Activated CD4-positive, CD25-positive, alpha-beta regulatory T cell treated with anti-CD3 and anti-CD28 coated beads, Interleukin-2, amount 50 U/mL, for 24 hours (primary cell): Measurements from ENCODE around the gene C3orf62.

ENCODE experiments used
- ATAC-seq, 2 donors: fragments of 150-1000 bp; cut with Tn5 transposase; one replicate each; pipeline ENCODE4 v1.10.0; 2021; ENCODE audit warnings: mild to moderate bottlenecking in 1 of 2, moderate library complexity in 1 of 2

The C3orf62 gene

DNA sequence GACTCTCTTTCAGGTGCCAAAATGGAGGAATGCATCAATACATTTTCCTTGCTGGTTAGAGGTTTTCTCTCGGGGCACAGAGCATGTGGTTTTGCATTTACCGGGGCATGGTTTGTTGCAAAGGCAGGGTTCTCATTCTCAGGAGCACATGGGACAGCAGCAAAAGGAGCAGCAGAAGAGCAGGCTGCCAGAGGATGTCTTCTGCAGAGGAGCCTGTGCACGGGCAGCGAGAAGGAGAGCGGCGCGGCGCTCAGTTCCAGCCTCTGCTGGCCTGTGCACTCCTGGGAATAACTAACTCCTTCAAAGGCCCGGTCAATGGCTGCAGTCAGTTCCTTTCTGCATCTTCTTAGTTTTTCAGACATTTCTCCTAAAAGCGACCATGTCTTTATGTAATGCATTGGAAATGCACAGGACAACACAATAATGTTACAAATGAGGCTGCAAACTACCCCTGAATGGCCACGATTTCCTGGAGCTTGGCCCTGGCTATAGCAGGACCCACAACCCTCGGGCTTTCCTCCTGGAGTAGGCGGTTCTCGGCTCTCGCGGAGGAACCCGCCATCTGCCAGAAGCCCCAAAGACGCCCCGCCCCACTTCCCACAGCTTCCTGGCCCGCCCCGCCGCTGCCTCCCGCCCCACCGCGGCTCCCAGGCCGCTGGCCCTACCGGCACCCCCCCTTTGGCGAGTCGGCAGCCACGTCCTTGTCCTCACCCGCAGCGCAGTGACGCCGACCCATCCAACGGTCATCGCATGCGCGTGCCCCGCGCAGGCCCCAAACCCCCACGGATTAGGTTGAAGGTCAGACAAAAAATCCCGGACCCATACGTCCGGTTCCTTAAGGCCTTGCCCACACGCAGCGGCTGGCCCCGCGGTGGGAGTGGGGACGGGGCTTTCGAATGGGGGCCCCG, at the start of gene C3orf62:
C3orf62 (minus strand) TSS at position 758 of the 908 bp plus-strand sequence; CDS start at position 398, 360 bp downstream.
- peak; percentile 77 to 85 for ATAC-seq

DNA sequence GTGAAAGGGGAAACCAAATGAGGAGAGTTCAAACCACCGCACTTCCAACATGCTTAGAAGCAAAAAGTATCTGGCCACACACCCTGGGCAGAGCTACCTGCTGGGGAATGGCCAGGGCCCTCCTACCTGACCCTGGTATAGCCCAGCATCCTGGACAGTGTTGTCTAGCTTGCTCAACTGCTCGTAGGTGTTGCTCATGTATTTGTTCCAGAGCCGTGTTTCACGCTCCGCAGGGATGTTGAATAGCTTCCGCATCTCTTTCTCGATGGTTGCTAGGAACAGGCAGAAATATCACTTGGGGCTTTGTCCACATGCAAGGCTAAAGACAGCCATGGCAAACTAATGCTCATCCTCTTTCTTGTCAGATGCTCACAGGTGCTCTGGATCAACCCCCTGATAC, 47.7 kb upstream of the C3orf62 start:
- ATAC-seq: no peak

- ATAC-seq: no peak
Observed at GRCh38 chr3:49316696-49317457, 39.8 kb upstream of the C3orf62 start.

GRCh38 chr3:49313896-49314688, 37.1 kb upstream of the C3orf62 start:
- ATAC-seq: no peak

GRCh38 chr3:49311283-49311682, 34.3 kb upstream of the C3orf62 start:
- no peak for ATAC-seq

DNA sequence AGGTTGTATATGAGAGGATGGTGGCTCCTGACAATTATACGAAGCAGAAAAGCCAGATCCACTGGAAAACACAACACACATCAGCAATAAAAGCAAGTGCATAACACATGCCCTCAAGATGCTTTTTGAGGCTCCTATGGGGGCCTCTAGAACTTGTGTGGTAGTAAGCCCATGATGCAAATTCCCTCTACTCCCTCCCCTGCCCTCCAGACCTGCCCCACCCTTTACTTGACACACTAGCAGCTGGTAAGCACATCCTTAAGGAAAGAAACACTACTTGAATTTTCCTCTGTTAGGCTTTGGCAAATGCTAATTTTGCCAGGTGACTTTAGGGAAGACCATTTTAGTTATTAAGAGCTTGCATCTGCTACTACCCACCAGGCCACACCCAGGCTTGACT, 33.6 kb upstream of the C3orf62 start:
- ATAC-seq: no peak

GRCh38 chr3:49305608-49306007, 28.6 kb upstream of the C3orf62 start:
- no peak for ATAC-seq

- no peak for ATAC-seq
Observed at GRCh38 chr3:49302613-49303012, 25.6 kb upstream of the C3orf62 start.

GRCh38 chr3:49300595-49300994, 23.6 kb upstream of the C3orf62 start:
- no peak for ATAC-seq

GRCh38 chr3:49298511-49298910, 21.5 kb upstream of the C3orf62 start:
- ATAC-seq: no peak

DNA sequence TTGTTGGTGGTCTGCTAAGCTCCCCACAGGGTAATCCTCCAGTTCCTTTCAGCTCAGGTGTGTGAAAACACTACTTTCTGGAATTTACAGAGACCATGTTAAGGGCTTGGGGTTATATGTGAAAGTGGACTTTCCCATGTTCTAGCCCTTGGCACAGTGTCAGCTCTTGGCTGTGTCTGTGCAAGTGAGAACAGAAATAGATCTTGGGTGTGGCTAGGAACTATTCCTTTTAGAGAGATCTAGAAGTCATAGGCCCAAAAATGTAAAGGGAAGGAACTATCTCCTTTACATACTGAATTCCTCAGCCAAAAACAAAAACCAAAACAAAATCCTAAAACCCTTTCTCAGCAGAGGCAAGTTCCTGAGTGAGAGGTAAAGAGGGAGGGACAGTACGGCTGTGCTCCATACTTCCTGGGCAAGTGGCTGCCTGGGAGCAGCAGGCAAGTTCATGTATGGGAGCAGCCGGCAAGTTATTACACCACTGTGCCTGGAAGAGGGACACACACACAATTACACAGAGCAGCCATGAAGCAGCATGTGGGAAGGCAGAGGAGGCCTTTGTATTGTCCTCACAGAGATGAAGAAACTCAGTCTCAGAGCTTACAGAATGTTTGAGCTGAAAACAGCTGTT, 19.9 kb upstream of the C3orf62 start:
- ATAC-seq: no peak

GRCh38 chr3:49295489-49296058, 18.5 kb upstream of the C3orf62 start:
- ATAC-seq: no peak

GRCh38 chr3:49294343-49294742, 17.3 kb upstream of the C3orf62 start:
- ATAC-seq: no peak

DNA sequence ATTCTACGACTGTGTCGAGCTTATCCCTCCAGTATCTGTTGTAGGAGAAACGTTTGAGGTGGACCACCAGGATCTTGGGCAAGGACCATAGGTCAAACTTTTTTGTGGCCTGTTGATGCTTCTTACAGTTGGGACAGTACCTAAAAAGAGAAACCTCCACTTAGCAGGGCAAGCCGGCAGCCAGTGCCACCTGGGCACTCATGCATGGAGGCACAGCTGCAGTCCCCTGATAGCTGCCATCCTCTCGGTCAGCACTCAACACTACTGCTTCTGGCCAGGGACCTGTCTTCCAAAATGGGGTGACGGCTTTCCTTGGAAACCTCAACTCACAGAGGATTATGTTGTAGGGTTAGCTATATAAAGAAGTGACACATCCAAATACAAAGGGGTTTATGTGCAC, 7.0 kb upstream of the C3orf62 start:
- ATAC-seq: no peak

- ATAC-seq: no peak
Observed at GRCh38 chr3:49279376-49279775, 2.3 kb upstream of the C3orf62 start.

DNA sequence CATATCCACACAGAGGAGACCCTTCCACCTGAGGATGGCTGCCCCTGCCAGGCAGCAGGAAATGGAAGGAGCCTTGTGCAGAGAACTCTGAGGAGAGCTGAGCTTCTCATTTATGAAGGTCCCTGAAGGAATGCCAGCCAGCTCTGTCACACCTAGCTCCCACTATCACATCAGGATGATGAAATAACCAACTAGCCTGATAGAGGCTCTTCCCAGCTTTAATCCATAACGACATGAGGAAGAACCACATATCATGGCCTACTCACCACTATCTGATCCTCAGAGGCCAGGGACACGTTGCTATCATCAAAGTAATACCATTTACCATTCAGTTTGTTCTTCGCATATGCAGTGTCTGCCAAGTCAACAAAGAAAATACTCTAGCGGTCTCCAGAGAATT, 1.5 kb upstream of the C3orf62 start:
- no peak for ATAC-seq

DNA sequence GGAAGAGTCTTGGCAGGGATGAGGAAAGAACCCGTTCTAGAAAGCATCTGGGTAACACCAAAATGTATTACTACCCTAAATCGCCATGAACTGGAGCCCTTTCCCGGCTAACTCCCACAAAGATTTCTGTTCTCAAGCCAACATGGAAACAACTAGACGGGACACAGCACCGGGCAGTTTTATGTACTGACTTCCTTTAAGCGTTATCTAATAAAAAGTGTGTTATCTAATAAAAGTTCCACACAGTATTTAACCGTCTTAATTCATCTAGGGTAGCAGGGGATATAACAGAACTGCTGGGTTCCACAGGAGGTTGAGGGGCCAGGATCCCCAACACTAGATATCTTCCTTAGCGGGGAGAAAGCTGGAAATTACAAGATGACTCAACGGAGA, 347 bp upstream of the C3orf62 start:
- ATAC-seq: no peak

- peak in 1 of 2 donors; percentile 55 for ATAC-seq
Observed at GRCh38 chr3:49273825-49274532, 3.1 kb downstream of the C3orf62 start.

- no peak for ATAC-seq
Observed at GRCh38 chr3:49271047-49271446, 6.0 kb downstream of the C3orf62 start.

DNA sequence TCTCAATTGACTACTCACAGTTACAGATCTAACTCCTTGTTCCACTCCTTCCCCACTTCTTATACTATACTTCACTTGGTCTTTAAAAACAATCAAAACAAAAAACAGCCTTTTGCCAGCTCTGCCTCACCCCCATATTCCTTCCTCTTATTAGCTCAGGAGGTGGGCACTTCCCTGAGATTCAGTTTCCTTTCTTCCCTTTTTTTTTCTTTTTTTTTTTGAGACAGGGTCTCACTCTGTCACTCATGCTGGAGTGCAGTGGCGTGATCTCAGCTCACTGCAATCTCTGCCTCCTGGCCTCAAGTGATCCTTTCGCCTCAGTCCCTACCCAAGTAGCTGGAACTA, 6.9 kb downstream of the C3orf62 start:
- ATAC-seq: no peak

- ATAC-seq: no peak
Observed at GRCh38 chr3:49269443-49270155, 7.4 kb downstream of the C3orf62 start.
